ENCODE data around the gene KRTAP5-9. TPM values are rescaled to one million over a fixed set of nuclear protein-coding genes. Genes with fewer than 3 reads are reported as not detected.
"Not testable (repeated sequence)": the region's sequence is repeated elsewhere in the genome, so short reads cannot be mapped to it uniquely, and the experiment has no call there.

The KRTAP5-9 gene
- total RNA-seq, 1 experiment from 2014 or later, result not detected

GRCh38 chr11:71577469-71578004, 29.3 kb downstream of the KRTAP5-9 start:
- intact Hi-C loops (cut with micrococcal nuclease; ENCODE audit: unreplicated experiment), result no loop called here
- H3K27ac ChIP-seq (ENCODE audit: low read depth, low read length, poor library complexity, severe bottlenecking), result no peak overlapping the region

DNA sequence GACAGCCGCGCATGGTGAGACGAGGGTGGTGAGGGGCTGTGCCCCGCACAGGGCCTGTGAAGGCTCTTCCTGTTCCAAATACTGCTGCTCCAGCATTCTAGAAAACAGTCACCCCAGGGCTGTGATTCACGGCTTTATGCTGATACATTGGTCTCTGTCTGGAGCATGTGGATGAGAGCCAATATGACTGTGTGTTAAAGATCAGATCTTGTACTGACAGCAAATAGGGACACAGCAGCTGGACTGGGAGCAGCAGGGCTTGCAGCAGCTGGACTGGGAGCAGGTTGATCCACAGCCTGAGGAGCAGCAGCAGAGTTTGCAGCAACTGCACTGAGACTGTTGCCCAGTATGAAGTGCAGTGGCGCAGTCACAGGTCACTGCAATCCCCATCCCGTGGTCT, 31.3 kb downstream of the KRTAP5-9 start:
- H3K36me3 ChIP-seq (ENCODE audit: insufficient read depth, low read length, poor library complexity, severe bottlenecking); H3K9me3 ChIP-seq (ENCODE audit: low read depth, low read length, poor library complexity, severe bottlenecking); intact Hi-C loops (cut with micrococcal nuclease; ENCODE audit: unreplicated experiment); H3K4me1 ChIP-seq (ENCODE audit: insufficient read depth, low read length, poor library complexity, severe bottlenecking); H3K27ac ChIP-seq (ENCODE audit: low read depth, low read length, poor library complexity, severe bottlenecking); H3K27me3 ChIP-seq (replicated peaks; ENCODE audit: insufficient read depth, low read depth, low read length, poor library complexity); POLR2A ChIA-PET (ENCODE audit: low non-redundant PET); H3K4me3 ChIP-seq (ENCODE audit: low read depth, low read length, poor library complexity, severe bottlenecking); BruUV-seq (replicated peaks); DNase-seq (ENCODE audit: low spot score): not testable (repeated sequence)
- CTCF ChIA-PET, result interaction anchor here (0.6 to 1.2 kb wide), 6 partner anchors 8 to 127 kb away, joined by 3 to 8 read pairs (median 4); partner anchors contain the start of gene NADSYN1

More at GRCh38 chr11:71577469-71578004, 29.3 kb downstream of the KRTAP5-9 start:
- BruUV-seq (replicated peaks), result no TSS peak
- no peaks in the 10 kb centered on the region for H3K36me3 ChIP-seq (ENCODE audit: insufficient read depth, low read length, poor library complexity, severe bottlenecking)
- H3K4me3 ChIP-seq (ENCODE audit: low read depth, low read length, poor library complexity, severe bottlenecking), result no peak overlapping the region
- POLR2A ChIA-PET (ENCODE audit: low non-redundant PET), result no interaction called here
- no peak for TF ChIP-seq EZH2 (IDR thresholded peaks at IDR 0.05; ENCODE audit: borderline replicate concordance, low read depth, low read length, poor library complexity, severe bottlenecking)
- TF ChIP-seq, protein P1, sequence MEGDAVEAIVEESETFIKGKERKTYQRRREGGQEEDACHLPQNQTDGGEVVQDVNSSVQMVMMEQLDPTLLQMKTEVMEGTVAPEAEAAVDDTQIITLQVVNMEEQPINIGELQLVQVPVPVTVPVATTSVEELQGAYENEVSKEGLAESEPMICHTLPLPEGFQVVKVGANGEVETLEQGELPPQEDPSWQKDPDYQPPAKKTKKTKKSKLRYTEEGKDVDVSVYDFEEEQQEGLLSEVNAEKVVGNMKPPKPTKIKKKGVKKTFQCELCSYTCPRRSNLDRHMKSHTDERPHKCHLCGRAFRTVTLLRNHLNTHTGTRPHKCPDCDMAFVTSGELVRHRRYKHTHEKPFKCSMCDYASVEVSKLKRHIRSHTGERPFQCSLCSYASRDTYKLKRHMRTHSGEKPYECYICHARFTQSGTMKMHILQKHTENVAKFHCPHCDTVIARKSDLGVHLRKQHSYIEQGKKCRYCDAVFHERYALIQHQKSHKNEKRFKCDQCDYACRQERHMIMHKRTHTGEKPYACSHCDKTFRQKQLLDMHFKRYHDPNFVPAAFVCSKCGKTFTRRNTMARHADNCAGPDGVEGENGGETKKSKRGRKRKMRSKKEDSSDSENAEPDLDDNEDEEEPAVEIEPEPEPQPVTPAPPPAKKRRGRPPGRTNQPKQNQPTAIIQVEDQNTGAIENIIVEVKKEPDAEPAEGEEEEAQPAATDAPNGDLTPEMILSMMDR (conservative IDR thresholded peaks at IDR 0.05; ENCODE audit: low read depth, low read length), result no peak
- no peaks in the 10 kb centered on the region for H3K9me3 ChIP-seq (ENCODE audit: low read depth, low read length, poor library complexity, severe bottlenecking)
- H3K27me3 ChIP-seq (replicated peaks; ENCODE audit: insufficient read depth, low read depth, low read length, poor library complexity), result no peaks in the 10 kb centered on the region
- DNase-seq (ENCODE audit: low spot score), result no peak
- H3K4me1 ChIP-seq (ENCODE audit: insufficient read depth, low read length, poor library complexity, severe bottlenecking), result peaks cover 4% of the 10 kb centered on the region
- CTCF ChIA-PET, result no interaction called here

- BruUV-seq (replicated peaks), result no TSS peak
- H3K27me3 ChIP-seq (replicated peaks; ENCODE audit: insufficient read depth, low read depth, low read length, poor library complexity), result no peaks in the 10 kb centered on the region
- TF ChIP-seq, protein P1 (conservative IDR thresholded peaks at IDR 0.05; ENCODE audit: low read depth, low read length), result peak; percentile 89
- TF ChIP-seq EZH2 (IDR thresholded peaks at IDR 0.05; ENCODE audit: borderline replicate concordance, low read depth, low read length, poor library complexity, severe bottlenecking), result no peak
- no peak overlapping the region for H3K4me3 ChIP-seq (ENCODE audit: low read depth, low read length, poor library complexity, severe bottlenecking)
- POLR2A ChIA-PET (ENCODE audit: low non-redundant PET), result no interaction called here
- CTCF ChIA-PET, result interaction anchor here (0.6 to 1.2 kb wide), 7 partner anchors 9 to 128 kb away, joined by 3 to 8 read pairs (median 3); partner anchors contain the start of gene NADSYN1
- H3K36me3 ChIP-seq (ENCODE audit: insufficient read depth, low read length, poor library complexity, severe bottlenecking), result no peaks in the 10 kb centered on the region
- no peaks in the 10 kb centered on the region for H3K9me3 ChIP-seq (ENCODE audit: low read depth, low read length, poor library complexity, severe bottlenecking)
- DNase-seq (ENCODE audit: low spot score), result peak; percentile 93
- intact Hi-C loops (cut with micrococcal nuclease; ENCODE audit: unreplicated experiment), result no loop called here
- no peak overlapping the region for H3K27ac ChIP-seq (ENCODE audit: low read depth, low read length, poor library complexity, severe bottlenecking)
- peaks cover 4% of the 10 kb centered on the region for H3K4me1 ChIP-seq (ENCODE audit: insufficient read depth, low read length, poor library complexity, severe bottlenecking)
These were observed 32.1 kb downstream of the KRTAP5-9 start for GRCh38 chr11:71580057-71581003.

All from A673 (cell line).